ENCODE results near the gene THADA. TPM values are rescaled to one million over a fixed set of nuclear protein-coding genes. Genes with fewer than 3 reads are reported as not detected.

THADA gene
- total and polyA plus RNA-seq, 10 donors: 14.2 to 51.3 (median 40.0) TPM

- intact Hi-C loops (cut with DNase I; ENCODE audit: low total_unique reads): loop anchor here (5.0 to 10.0 kb wide), 2 partner anchors 252 to 275 kb away; no protein-coding TSS in a partner anchor
- Histone ChIP-seq H3K4me1 (peaks cover 24 to 63% (median 56%) of the 10 kb centered on the region in 6 donors), H3K27me3 (replicated peaks in 1 of 7) (no peaks in the 10 kb centered on the region), H3K27ac (peak overlapping the region; percentile 93 to 100 (median 99)), H3K4me3 (peak overlapping the region; percentile 64 to 99 (median 90)), H3K9me3 (no peaks in the 10 kb centered on the region), H3K36me3 (peaks cover 0 to 59% (median 32%) of the 10 kb centered on the region in 6 donors)
- TF ChIP-seq POLR2AphosphoS5 (IDR thresholded peaks at IDR 0.05): peak; percentile 79 to 91 (median 85)
- TF ChIP-seq CTCF (IDR thresholded peaks at IDR 0.05 in 8 of 11, conservative IDR thresholded peaks at IDR 0.05 in 3 of 11): peak in 4 of 11 experiments; percentile 45 to 63 (median 54)
- no peak for TF ChIP-seq POLR2A (IDR thresholded peaks at IDR 0.05)
- DNase-seq: peak; percentile 97
- 0 to 1% (median 0%) methylated on average over 24 to 77 of the region's 77 CpGs for WGBS, 5 donors
Measured at GRCh38 chr2:43226955-43227829, 368.6 kb downstream of the THADA start.

DNA sequence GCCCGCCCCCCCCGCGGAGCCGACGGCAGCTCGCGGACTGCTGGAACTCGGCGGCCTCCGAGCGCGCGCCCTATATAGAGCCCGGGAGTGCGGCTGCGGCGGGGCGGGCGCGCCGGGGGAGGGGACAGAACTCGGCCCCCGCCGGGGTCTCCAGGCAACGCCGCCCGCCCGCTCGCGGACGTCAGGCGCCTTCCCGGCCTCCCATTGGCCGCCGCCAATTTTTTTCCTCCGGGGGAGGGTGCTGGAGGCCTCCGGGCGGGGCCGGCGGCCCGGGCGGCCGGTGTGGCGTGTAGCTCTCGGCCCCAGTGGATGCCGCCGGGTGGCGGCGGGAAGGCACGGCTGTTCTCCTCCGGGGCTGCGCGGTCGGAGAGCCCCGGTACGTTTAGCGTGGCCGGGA lies 369.3 kb downstream of the THADA start, which contains the start of gene ZFP36L2:
Gene ZFP36L2 (minus strand): TSS at position 49 of the 397 bp plus-strand sequence. CDS start 291 bp downstream, outside the sequence.
- Histone ChIP-seq H3K4me1 (peaks cover 24 to 65% (median 59%) of the 10 kb centered on the region in 6 donors), H3K4me3 (peak within 1 kb of the TSS; percentile 73 to 99 (median 90)), H3K36me3 (peaks cover 0 to 63% (median 33%) of the 10 kb centered on the region in 6 donors), H3K9me3 (no peaks in the 10 kb centered on the region), H3K27ac (peak within 1 kb of the TSS; percentile 93 to 100 (median 99)), H3K27me3 (replicated peaks in 1 of 7) (no peaks in the 10 kb centered on the region)
- DNase-seq: peak; percentile 100
- 0 to 2% (median 1%) methylated on average over 17 to 58 of the region's 58 CpGs for WGBS, 5 donors
- intact Hi-C loops (cut with DNase I; ENCODE audit: low total_unique reads): loop anchor here (5.0 to 10.0 kb wide), 2 partner anchors 252 to 274 kb away; no protein-coding TSS in a partner anchor
- peak; percentile 98 to 99 (median 98) for TF ChIP-seq POLR2AphosphoS5 (IDR thresholded peaks at IDR 0.05)
- peak in 3 of 11 experiments; percentile 22 to 39 (median 29) for TF ChIP-seq CTCF (IDR thresholded peaks at IDR 0.05 in 8 of 11, conservative IDR thresholded peaks at IDR 0.05 in 3 of 11)
- peak; percentile 95 to 98 (median 97) for TF ChIP-seq POLR2A (IDR thresholded peaks at IDR 0.05)

DNA sequence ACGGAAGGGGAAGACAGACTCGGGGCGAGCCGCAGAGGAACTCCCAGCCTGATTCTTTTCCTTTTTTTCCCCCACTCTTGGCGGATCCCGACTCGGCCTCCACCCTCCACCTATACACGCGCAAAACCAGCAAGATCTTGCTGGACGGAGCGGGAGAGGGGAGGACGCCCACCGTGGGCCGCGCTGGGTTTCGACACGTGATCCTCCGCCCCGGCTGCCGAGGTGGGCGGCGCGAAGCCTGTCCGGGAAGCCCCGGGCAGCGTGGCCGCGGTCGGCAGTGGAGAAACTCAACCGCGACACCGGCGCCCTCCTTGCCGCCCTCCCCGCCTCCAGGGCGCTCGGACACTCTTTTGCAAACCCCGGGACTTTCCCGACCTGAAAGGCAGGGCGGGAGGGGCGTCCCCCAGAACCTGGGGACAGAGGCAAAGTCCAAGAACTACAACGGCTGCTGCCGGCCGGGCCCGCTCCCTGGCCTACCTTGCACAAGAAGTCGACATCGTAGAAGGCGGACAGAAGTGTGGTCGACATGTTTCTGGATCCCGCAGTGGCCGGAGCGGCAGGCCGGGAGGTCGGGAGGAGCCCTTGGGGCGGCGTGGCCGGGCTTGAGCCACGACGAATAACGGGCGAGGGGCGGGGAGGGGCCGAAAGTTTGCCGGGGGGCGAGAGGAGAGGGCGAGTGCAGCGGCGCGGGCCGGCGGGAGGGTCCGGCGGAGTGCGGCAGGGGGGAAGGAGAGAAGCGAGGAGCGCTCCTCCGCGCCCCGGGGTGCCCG lies 369.9 kb downstream of the THADA start:
- peaks cover 29 to 65% (median 62%) of the 10 kb centered on the region in 6 donors for H3K4me1 ChIP-seq

More for the DNA sequence above, 369.9 kb downstream of the THADA start:
- 0 to 1% (median 0%) methylated on average over 50 to 80 of the region's 80 CpGs for WGBS, 5 donors
- TF ChIP-seq CTCF (IDR thresholded peaks at IDR 0.05 in 8 of 11, conservative IDR thresholded peaks at IDR 0.05 in 3 of 11): no peak
- TF ChIP-seq POLR2A (IDR thresholded peaks at IDR 0.05): peak in 2 of 3 donors; percentile 40 to 94
- TF ChIP-seq POLR2AphosphoS5 (IDR thresholded peaks at IDR 0.05): peak in 2 of 3 donors; percentile 44 to 77
- Histone ChIP-seq H3K27ac (peak overlapping the region; percentile 93 to 100 (median 99)), H3K9me3 (no peaks in the 10 kb centered on the region), H3K4me3 (peak overlapping the region; percentile 73 to 99 (median 90)), H3K27me3 (replicated peaks in 1 of 7) (no peaks in the 10 kb centered on the region), H3K36me3 (peaks cover 0 to 61% (median 31%) of the 10 kb centered on the region in 6 donors)
- peak; percentile 95 for DNase-seq
- intact Hi-C loops (cut with DNase I; ENCODE audit: low total_unique reads): loop anchor here (5.0 to 10.0 kb wide), 2 partner anchors 251 to 274 kb away; no protein-coding TSS in a partner anchor
